ENCODE data around the gene CCT3. TPM values are rescaled to one million over a fixed set of nuclear protein-coding genes. Genes with fewer than 3 reads are reported as not detected.

CCT3 gene
- total and polyA plus RNA-seq, 2 experiments from 2014 or later, result 405 to 618 TPM

DNA sequence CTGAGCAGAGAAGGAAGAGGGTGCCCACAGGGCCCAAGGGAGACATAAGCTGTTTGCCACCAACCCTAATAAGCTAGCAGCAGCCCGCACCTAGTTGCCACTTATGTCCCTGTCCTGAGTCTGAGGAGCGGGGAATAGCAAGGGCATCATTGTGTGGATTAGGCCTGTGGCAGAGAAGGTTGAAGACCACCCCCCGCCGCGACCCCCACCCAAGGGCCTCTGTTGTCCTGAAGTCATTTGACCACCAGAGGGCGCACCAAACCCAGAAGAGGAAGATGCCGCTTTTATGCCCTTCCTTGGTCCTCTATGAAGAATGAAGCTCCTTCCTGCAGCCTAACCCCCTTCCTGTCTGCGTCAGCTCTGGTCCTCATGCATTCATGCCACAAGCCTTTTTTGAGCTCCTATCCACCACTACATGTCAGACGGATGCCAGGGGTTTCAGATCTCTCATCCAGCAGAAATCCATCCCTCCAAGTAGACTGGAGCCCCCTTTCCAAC is 47.5 kb upstream of the CCT3 start:
- no peaks in the 10 kb centered on the region for H4K20me1 ChIP-seq (replicated peaks; ENCODE audit: insufficient read depth)
- H3K4me3 ChIP-seq, result no peak overlapping the region
- peaks cover 49% of the 10 kb centered on the region for H3K27me3 ChIP-seq (ENCODE audit: insufficient read depth)
- H3K79me2 ChIP-seq (replicated peaks; ENCODE audit: insufficient read depth), result no peaks in the 10 kb centered on the region
- H3K27me3 Mint-ChIP-seq (ENCODE audit: insufficient read depth, low read depth, poor library complexity), result peaks cover 62% of the 10 kb centered on the region
- no peak overlapping the region for H3K4me2 ChIP-seq
- H2AFZ ChIP-seq, result no peak overlapping the region
- H3K36me3 ChIP-seq (ENCODE audit: insufficient read depth), result no peaks in the 10 kb centered on the region
- H3K4me1 ChIP-seq (ENCODE audit: insufficient read depth), result peaks cover 23% of the 10 kb centered on the region
- no peaks in the 10 kb centered on the region for H3K36me3 Mint-ChIP-seq (ENCODE audit: low read depth)
- peaks cover 27% of the 10 kb centered on the region for H3F3A ChIP-seq (replicated peaks; ENCODE audit: low read depth)
- TF ChIP-seq CREB1 (CRISPR knock-in tag; IDR thresholded peaks at IDR 0.05; ENCODE audit: low read depth), result no peak
- TF ChIP-seq EZH2 (IDR thresholded peaks at IDR 0.05; ENCODE audit: low read depth, unreplicated experiment), result no peak
- no peak for TF ChIP-seq STAT1 (IDR thresholded peaks at IDR 0.05; ENCODE audit: unreplicated experiment)
- TF ChIP-seq, protein P1, sequence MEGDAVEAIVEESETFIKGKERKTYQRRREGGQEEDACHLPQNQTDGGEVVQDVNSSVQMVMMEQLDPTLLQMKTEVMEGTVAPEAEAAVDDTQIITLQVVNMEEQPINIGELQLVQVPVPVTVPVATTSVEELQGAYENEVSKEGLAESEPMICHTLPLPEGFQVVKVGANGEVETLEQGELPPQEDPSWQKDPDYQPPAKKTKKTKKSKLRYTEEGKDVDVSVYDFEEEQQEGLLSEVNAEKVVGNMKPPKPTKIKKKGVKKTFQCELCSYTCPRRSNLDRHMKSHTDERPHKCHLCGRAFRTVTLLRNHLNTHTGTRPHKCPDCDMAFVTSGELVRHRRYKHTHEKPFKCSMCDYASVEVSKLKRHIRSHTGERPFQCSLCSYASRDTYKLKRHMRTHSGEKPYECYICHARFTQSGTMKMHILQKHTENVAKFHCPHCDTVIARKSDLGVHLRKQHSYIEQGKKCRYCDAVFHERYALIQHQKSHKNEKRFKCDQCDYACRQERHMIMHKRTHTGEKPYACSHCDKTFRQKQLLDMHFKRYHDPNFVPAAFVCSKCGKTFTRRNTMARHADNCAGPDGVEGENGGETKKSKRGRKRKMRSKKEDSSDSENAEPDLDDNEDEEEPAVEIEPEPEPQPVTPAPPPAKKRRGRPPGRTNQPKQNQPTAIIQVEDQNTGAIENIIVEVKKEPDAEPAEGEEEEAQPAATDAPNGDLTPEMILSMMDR (conservative IDR thresholded peaks at IDR 0.05; ENCODE audit: low read depth in 2 of 2), result peak; percentile 92 to 96
- TF ChIP-seq ZNF331 (CRISPR knock-in tag; IDR thresholded peaks at IDR 0.05; ENCODE audit: low read depth), result no peak
- TF ChIP-seq, protein P2, sequence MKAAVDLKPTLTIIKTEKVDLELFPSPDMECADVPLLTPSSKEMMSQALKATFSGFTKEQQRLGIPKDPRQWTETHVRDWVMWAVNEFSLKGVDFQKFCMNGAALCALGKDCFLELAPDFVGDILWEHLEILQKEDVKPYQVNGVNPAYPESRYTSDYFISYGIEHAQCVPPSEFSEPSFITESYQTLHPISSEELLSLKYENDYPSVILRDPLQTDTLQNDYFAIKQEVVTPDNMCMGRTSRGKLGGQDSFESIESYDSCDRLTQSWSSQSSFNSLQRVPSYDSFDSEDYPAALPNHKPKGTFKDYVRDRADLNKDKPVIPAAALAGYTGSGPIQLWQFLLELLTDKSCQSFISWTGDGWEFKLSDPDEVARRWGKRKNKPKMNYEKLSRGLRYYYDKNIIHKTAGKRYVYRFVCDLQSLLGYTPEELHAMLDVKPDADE (IDR thresholded peaks at IDR 0.05), result no peak
- no peak for TF ChIP-seq POLR2AphosphoS5 (IDR thresholded peaks at IDR 0.05; ENCODE audit: low read depth)
- H3K4me3 Mint-ChIP-seq, result no peak overlapping the region
- H3K27ac ChIP-seq (ENCODE audit: low read depth), result no peak overlapping the region
- H3K9me3 Mint-ChIP-seq, result no peaks in the 10 kb centered on the region
- no peaks in the 10 kb centered on the region for H3K9me2 ChIP-seq (ENCODE audit: insufficient read depth)
- peaks cover 33% of the 10 kb centered on the region for H3K4me1 Mint-ChIP-seq
- no peak overlapping the region for H3K27ac Mint-ChIP-seq
- ATAC-seq, result peak; percentile 5
- peak; percentile 89 for DNase-seq (ENCODE audit: low spot score)

- peaks cover 40% of the 10 kb centered on the region for H3K27me3 ChIP-seq (ENCODE audit: insufficient read depth)
- peaks cover 22% of the 10 kb centered on the region for H3K4me1 ChIP-seq (ENCODE audit: insufficient read depth)
- H3K27ac ChIP-seq (ENCODE audit: low read depth), result no peak overlapping the region
- H3K4me3 ChIP-seq, result no peak overlapping the region
- H3K9me2 ChIP-seq (ENCODE audit: insufficient read depth), result no peaks in the 10 kb centered on the region
- Mint-ChIP-seq H3K36me3 (ENCODE audit: low read depth) (no peaks in the 10 kb centered on the region), H3K4me1 (peaks cover 26% of the 10 kb centered on the region), H3K27me3 (ENCODE audit: insufficient read depth, low read depth, poor library complexity) (peaks cover 53% of the 10 kb centered on the region), H3K27ac (no peak overlapping the region), H3K4me3 (no peak overlapping the region), H3K9me3 (no peaks in the 10 kb centered on the region)
- no peaks in the 10 kb centered on the region for H3K79me2 ChIP-seq (replicated peaks; ENCODE audit: insufficient read depth)
- DNase-seq (ENCODE audit: low spot score) (no peak), ATAC-seq (no peak)
- no peak overlapping the region for H3K4me2 ChIP-seq
- no peaks in the 10 kb centered on the region for H3K36me3 ChIP-seq (ENCODE audit: insufficient read depth)
- H2AFZ ChIP-seq, result no peak overlapping the region
- H3F3A ChIP-seq (replicated peaks; ENCODE audit: low read depth), result peaks cover 25% of the 10 kb centered on the region
- H4K20me1 ChIP-seq (replicated peaks; ENCODE audit: insufficient read depth), result no peaks in the 10 kb centered on the region
- TF ChIP-seq POLR2AphosphoS5 (IDR thresholded peaks at IDR 0.05; ENCODE audit: low read depth) (no peak), REST (IDR thresholded peaks at IDR 0.05; ENCODE audit: unreplicated experiment) (no peak), JUNB (IDR thresholded peaks at IDR 0.05; ENCODE audit: unreplicated experiment) (no peak), EZH2 (IDR thresholded peaks at IDR 0.05; ENCODE audit: low read depth, unreplicated experiment) (no peak)
Observed at GRCh38 chr1:156384658-156385057, 46.6 kb upstream of the CCT3 start.

All from GM23338 (cell line).